NT2/D1 (cell line): ENCODE measurements around the gene PRKD2.

ENCODE experiments used
- DNase-seq: peaks from one replicate; pipeline ENCODE4 v3.0.0-alpha.2; 2011; ENCODE audit warnings: low read depth, low spot score
- H3K27me3 ChIP-seq: 2 replicates; pipeline ENCODE4 v1.6.0; 2011; ENCODE audit warnings: mild to moderate bottlenecking; ENCODE audit not compliant: insufficient read length, insufficient read depth
- H3K36me3 ChIP-seq: 2 replicates; pipeline ENCODE4 v1.6.1; 2011; ENCODE audit warnings: mild to moderate bottlenecking, low read length, mixed read lengths; ENCODE audit not compliant: insufficient read depth, insufficient read length
- H3K4me1 ChIP-seq: 2 replicates; pipeline ENCODE4 v1.5.1; 2011; ENCODE audit not compliant: insufficient read depth, insufficient read length
- H3K4me3 ChIP-seq: 2 replicates; pipeline ENCODE4 v1.5.1; 2011; ENCODE audit warnings: low read depth; ENCODE audit not compliant: insufficient read length
- H3K9ac ChIP-seq: 2 replicates; pipeline ENCODE4 v1.6.0; 2011; ENCODE audit warnings: low read depth; ENCODE audit not compliant: insufficient read length
- H3K9me3 ChIP-seq: 2 replicates; pipeline ENCODE4 v1.5.1; 2011; ENCODE audit warnings: mild to moderate bottlenecking, low read length; ENCODE audit not compliant: insufficient read depth
- SUZ12 ChIP-seq: IDR thresholded peaks from 2 replicates; pipeline ENCODE4 v1.6.1; 2011; ENCODE audit not compliant: insufficient read length, insufficient read depth; ENCODE audit errors: extremely low read depth
- YY1 ChIP-seq: IDR thresholded peaks from 2 replicates; pipeline ENCODE4 v1.6.1; 2011; ENCODE audit not compliant: insufficient read length, insufficient read depth
- ZNF274 ChIP-seq: IDR thresholded peaks from 2 replicates; pipeline ENCODE4 v1.6.1; 2011; ENCODE audit warnings: mild to moderate bottlenecking, low read depth, low read length

PRKD2 gene

DNA sequence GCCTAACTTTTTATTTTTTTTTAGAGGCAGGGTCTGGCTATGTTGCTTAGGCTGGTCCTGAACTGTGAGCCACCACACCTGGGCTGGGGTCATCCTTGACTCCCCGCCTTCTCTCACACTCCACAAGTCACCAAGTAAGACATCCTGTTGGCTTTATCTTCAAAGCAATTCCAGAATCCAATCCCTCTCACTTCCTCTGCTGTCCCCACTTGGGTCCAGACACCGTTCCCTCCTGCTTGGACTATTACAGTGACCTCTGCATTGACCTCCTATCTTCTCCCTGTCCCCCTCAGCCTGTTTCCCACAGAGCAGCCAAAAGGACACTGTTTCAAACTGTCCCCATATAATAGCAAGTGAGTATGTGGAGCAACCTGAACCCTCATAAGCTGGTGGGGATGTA is 76.3 kb downstream of the PRKD2 start:
- Histone ChIP-seq H3K27me3 (peaks cover 38% of the 10 kb centered on the region), H3K9ac (no peak overlapping the region), H3K9me3 (no peaks in the 10 kb centered on the region), H3K4me3 (no peak overlapping the region), H3K4me1 (peaks cover 2% of the 10 kb centered on the region), H3K36me3 (no peaks in the 10 kb centered on the region)
- DNase-seq, result no peak
- TF ChIP-seq SUZ12, result no peak
- no peak for TF ChIP-seq YY1
- no peak for TF ChIP-seq ZNF274

DNA sequence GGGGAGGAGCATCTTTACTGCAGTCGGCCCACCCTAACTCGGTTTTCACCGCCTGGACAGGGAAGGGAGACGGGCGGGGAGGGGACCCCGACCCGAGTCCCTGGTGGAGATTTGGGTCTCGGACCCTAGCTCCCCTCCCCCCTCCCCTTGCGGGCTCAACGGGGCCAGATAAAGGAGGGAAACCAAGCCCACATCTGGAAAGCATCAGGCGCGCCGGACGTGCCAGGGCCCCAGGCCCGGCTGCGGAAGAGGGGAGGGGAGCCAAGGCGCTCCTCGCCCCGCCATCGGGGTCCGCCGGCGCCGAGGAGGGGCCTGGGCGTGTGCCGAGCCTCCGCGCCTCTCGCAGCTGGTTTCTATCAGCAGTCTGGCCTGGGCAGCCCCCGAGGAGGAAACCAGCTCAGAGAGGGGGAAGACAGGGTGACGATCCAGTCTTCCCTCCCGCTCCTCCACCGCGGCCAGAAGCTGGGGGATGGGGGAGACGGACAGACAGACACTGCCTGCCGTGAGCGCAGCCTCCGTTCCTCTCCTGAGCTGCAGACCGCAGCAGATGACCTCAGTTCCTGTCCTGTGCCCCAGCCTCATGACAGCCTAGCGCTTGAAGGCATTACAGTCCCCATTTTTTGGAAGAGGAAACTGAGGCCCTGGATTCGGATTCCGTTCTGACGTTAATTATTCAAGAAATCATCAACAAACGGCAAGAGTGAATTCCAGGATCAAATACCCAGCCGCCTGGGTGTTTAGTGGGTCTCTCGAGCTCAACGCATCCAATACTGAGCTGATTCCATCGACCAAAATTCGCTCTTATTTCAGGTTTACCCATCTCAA is 77.3 kb downstream of the PRKD2 start:
- DNase-seq, result no peak

DNA sequence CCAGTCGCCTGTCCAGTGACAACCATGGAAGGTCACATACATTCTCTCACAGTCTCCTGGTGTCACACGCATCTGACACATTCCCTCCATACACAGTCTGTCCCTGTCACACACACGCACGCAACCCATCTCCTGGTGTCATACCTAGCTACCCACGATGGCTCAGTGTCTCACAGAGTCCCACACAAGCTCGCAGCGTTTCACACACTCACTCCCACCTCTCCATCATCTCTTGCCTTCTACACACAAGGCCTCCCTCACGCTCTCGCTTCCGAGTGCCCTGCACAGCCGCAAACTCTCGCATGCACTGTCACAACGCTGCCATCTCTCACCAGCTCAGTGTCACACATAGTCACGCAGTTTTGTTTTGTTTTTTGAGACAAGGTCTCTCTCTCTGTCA is 79.7 kb downstream of the PRKD2 start:
- H3K27me3 ChIP-seq, result peaks cover 64% of the 10 kb centered on the region
- no peak overlapping the region for H3K4me3 ChIP-seq

More for the DNA sequence above, 77.3 kb downstream of the PRKD2 start:
- H3K9me3 ChIP-seq, result no peaks in the 10 kb centered on the region
- H3K36me3 ChIP-seq, result no peaks in the 10 kb centered on the region
- peaks cover 46% of the 10 kb centered on the region for H3K27me3 ChIP-seq
- no peak for TF ChIP-seq YY1
- no peak for TF ChIP-seq ZNF274
- no peak for TF ChIP-seq SUZ12
- peaks cover 4% of the 10 kb centered on the region for H3K4me1 ChIP-seq
- H3K9ac ChIP-seq, result peak overlapping the region; percentile 34
- peak overlapping the region; percentile 38 for H3K4me3 ChIP-seq

DNA sequence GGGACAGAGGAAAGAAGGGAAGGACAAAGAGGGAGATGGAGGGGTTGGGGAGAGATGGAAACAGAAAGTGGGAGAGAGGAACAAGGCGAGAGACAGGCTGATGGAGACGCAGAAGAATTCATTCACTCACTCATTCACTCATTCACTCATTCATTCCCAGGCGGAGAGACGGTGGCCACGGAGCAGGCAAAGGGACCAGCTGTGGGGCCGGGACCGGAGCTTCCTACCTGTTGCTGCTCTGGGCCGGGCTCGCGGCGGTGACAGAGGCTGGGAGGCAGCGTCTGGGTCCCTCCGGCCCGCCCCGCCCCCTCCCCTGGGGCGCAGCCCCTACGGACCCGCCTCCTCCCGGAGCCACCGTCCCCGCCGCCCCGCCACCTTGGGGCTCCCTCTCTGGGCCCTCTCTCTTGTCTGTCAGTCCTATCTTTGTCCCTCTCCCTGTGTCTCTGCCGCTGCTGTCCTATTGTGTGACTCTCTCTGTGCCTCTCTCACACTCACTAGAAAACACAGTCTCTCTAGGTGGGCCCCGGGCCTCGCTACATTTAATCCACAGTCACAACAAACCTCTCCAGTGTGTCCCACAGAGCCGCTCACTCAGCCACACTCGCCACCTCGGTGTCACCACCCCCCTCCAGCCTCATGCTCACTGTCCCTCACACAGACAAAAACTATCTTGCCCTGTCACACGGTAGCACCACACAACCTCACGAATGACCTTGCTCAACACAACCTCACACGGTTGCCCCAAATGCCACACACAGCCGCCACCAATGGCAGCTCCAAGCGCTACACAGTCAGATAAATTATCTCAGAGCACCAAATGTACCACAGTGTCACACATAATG is 80.8 kb downstream of the PRKD2 start, which contains the start of gene GNG8:
Gene GNG8 (minus strand): TSS at position 283 of the 842 bp plus-strand sequence. CDS start 1,520 bp downstream, outside the sequence.
- H3K9ac ChIP-seq, result peak within 1 kb of the TSS; percentile 32
- peaks cover 8% of the 10 kb centered on the region for H3K4me1 ChIP-seq
- no peaks in the 10 kb centered on the region for H3K9me3 ChIP-seq
- no peaks in the 10 kb centered on the region for H3K36me3 ChIP-seq
- no peak for DNase-seq
- TF ChIP-seq ZNF274, result no peak
- no peak for TF ChIP-seq YY1
- TF ChIP-seq SUZ12, result no peak
- no peak within 1 kb of the TSS for H3K4me3 ChIP-seq
- peaks cover 66% of the 10 kb centered on the region for H3K27me3 ChIP-seq

More for the DNA sequence above, 79.7 kb downstream of the PRKD2 start:
- Histone ChIP-seq H3K9me3 (no peaks in the 10 kb centered on the region), H3K36me3 (no peaks in the 10 kb centered on the region), H3K9ac (no peak overlapping the region), H3K4me1 (peaks cover 8% of the 10 kb centered on the region)
- TF ChIP-seq YY1 (no peak), ZNF274 (no peak), SUZ12 (no peak)
- DNase-seq, result no peak

DNA sequence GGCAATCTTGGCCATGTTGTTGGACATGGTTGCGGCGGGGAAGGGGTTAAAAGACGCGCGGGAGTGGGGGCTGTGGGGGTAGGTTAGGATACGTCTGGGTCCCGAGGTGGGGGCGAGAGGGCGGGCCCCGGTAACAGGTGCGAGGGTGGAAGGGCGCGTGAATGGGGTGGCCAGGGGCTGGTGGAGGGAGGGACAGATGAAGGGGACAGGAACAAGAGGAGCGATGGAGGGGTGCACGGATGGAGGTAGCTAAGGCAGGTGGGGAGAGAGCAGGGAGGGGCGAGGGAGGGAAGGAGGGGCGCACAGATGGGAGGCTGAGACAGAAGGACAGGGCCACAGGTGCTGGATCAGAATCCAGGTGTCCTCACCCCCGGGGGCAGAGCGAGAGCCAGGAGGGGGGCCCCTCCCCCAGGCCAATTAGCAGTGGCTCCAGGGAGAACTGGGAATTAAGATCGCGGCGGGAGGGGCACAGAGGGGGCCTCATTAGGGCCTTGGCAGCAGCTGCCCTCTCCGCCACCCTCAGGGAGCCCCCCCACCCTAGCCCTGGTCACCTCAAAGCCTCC is 82.2 kb downstream of the PRKD2 start:
- Histone ChIP-seq H3K4me3 (peak overlapping the region; percentile 28), H3K27me3 (peaks cover 56% of the 10 kb centered on the region), H3K4me1 (peaks cover 12% of the 10 kb centered on the region), H3K9me3 (no peaks in the 10 kb centered on the region), H3K9ac (no peak overlapping the region), H3K36me3 (no peaks in the 10 kb centered on the region)
- no peak for DNase-seq
- TF ChIP-seq YY1, result no peak
- TF ChIP-seq ZNF274, result no peak
- TF ChIP-seq SUZ12, result no peak

DNA sequence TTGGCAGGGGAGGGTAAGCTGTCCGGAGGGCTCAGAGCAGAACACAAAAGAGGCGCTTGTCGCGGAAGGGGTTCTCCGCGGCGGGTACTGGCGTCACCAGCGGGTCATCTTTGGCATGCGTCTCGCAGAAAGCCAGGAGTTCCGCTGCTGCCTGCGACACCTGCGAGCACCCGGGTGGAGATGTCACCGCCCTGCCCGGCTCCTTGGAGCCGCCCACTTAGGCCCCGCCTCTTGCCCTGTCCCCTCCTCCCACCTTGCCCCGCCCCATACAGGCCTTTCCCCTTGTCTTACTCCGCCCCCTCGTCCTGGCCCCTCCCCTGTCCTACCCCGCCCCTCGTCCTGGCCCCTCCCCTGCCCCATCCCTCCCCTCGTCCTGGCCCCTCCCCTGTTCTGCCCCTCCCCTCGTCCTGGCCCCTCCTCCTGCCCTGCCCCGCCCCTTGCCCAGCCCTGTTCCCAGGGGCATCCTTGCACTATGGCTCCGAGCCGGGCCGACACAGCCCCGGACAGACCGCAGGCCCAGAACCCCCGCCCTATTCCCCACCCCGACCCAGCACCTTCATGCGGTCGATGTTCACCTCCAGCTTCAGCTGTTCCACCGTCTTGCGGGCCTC is 82.8 kb downstream of the PRKD2 start:
- peak; percentile 75 for DNase-seq
- peaks cover 56% of the 10 kb centered on the region for H3K27me3 ChIP-seq
- H3K4me3 ChIP-seq, result peak overlapping the region; percentile 28
- H3K9ac ChIP-seq, result no peak overlapping the region
- no peaks in the 10 kb centered on the region for H3K36me3 ChIP-seq
- no peaks in the 10 kb centered on the region for H3K9me3 ChIP-seq
- peaks cover 12% of the 10 kb centered on the region for H3K4me1 ChIP-seq
- TF ChIP-seq YY1 (no peak), SUZ12 (no peak), ZNF274 (no peak)
